ENCODE results near the gene RGSL1. TPM values are rescaled to one million over a fixed set of nuclear protein-coding genes. Genes with fewer than 3 reads are reported as not detected.

The RGSL1 gene
- total and polyA plus RNA-seq, 2 donors (not counting 1 experiment from before 2014, with no cell fraction given), result not detected

- Histone ChIP-seq H3K36me3 (ENCODE audit: control insufficient read depth, insufficient read depth, low read length) (no peaks in the 10 kb centered on the region), H3K4me1 (ENCODE audit: control insufficient read depth, extremely low read depth, insufficient read depth, low read length) (no peaks in the 10 kb centered on the region), H4K20me1 (ENCODE audit: control insufficient read depth, extremely low read depth, insufficient read depth, low read length) (no peaks in the 10 kb centered on the region), H3K27me3 (ENCODE audit: control insufficient read depth, insufficient read depth, low read length) (no peaks in the 10 kb centered on the region), H3K9ac (ENCODE audit: insufficient read depth, low read length) (no peak overlapping the region), H3K4me2 (ENCODE audit: extremely low read depth, insufficient read depth, low read length) (no peak overlapping the region), H3K27ac (ENCODE audit: insufficient read depth, low read length) (no peak overlapping the region), H3K4me3 (replicated peaks in 1 of 4; ENCODE audit: control extremely low read depth in 1 of 4, insufficient read depth in 1 of 4, low read depth in 3 of 4, low read length in 4 of 4) (no peak overlapping the region), H2AFZ (ENCODE audit: low read length) (no peak overlapping the region), H3K79me2 (ENCODE audit: control insufficient read depth, insufficient read depth, low read length) (no peaks in the 10 kb centered on the region), H3K9me3 (ENCODE audit: control insufficient read depth, insufficient read depth, low read depth, low read length) (no peaks in the 10 kb centered on the region)
- no peak for DNase-seq (ENCODE audit: low read depth in 2 of 2)
- TF ChIP-seq EZH2 (IDR thresholded peaks at IDR 0.05; ENCODE audit: low read length, missing control alignments), result no peak
- TF ChIP-seq CTCF (conservative IDR thresholded peaks at IDR 0.05 in 1 of 2, IDR thresholded peaks at IDR 0.05 in 1 of 2; ENCODE audit: low read depth in 1 of 2, low read length in 2 of 2), result no peak
These were observed 23.2 kb upstream of the RGSL1 start for GRCh38 chr1:182426442-182427430.

- no peak overlapping the region for H3K4me2 ChIP-seq (ENCODE audit: extremely low read depth, insufficient read depth, low read length)
- no peak for DNase-seq (ENCODE audit: low read depth in 2 of 2)
- H2AFZ ChIP-seq (ENCODE audit: low read length), result no peak overlapping the region
- no peaks in the 10 kb centered on the region for H3K9me3 ChIP-seq (ENCODE audit: control insufficient read depth, insufficient read depth, low read depth, low read length)
- H3K9ac ChIP-seq (ENCODE audit: insufficient read depth, low read length), result no peak overlapping the region
- no peaks in the 10 kb centered on the region for H3K36me3 ChIP-seq (ENCODE audit: control insufficient read depth, insufficient read depth, low read length)
- no peak overlapping the region for H3K27ac ChIP-seq (ENCODE audit: insufficient read depth, low read length)
- H3K4me3 ChIP-seq (replicated peaks in 1 of 4; ENCODE audit: control extremely low read depth in 1 of 4, insufficient read depth in 1 of 4, low read depth in 3 of 4, low read length in 4 of 4), result no peak overlapping the region
- no peaks in the 10 kb centered on the region for H3K27me3 ChIP-seq (ENCODE audit: control insufficient read depth, insufficient read depth, low read length)
- no peaks in the 10 kb centered on the region for H3K79me2 ChIP-seq (ENCODE audit: control insufficient read depth, insufficient read depth, low read length)
- no peaks in the 10 kb centered on the region for H4K20me1 ChIP-seq (ENCODE audit: control insufficient read depth, extremely low read depth, insufficient read depth, low read length)
- TF ChIP-seq EZH2 (IDR thresholded peaks at IDR 0.05; ENCODE audit: low read length, missing control alignments) (no peak), CTCF (conservative IDR thresholded peaks at IDR 0.05 in 1 of 2, IDR thresholded peaks at IDR 0.05 in 1 of 2; ENCODE audit: low read depth in 1 of 2, low read length in 2 of 2) (no peak)
- no peaks in the 10 kb centered on the region for H3K4me1 ChIP-seq (ENCODE audit: control insufficient read depth, extremely low read depth, insufficient read depth, low read length)
These were observed 21.9 kb upstream of the RGSL1 start for GRCh38 chr1:182428043-182428442.

GRCh38 chr1:182430263-182431068, 19.5 kb upstream of the RGSL1 start:
- Histone ChIP-seq H3K4me3 (replicated peaks in 1 of 4; ENCODE audit: control extremely low read depth in 1 of 4, insufficient read depth in 1 of 4, low read depth in 3 of 4, low read length in 4 of 4) (no peak overlapping the region), H3K27ac (ENCODE audit: insufficient read depth, low read length) (no peak overlapping the region), H3K9me3 (ENCODE audit: control insufficient read depth, insufficient read depth, low read depth, low read length) (no peaks in the 10 kb centered on the region), H3K9ac (ENCODE audit: insufficient read depth, low read length) (no peak overlapping the region), H3K27me3 (ENCODE audit: control insufficient read depth, insufficient read depth, low read length) (no peaks in the 10 kb centered on the region), H3K79me2 (ENCODE audit: control insufficient read depth, insufficient read depth, low read length) (no peaks in the 10 kb centered on the region), H3K36me3 (ENCODE audit: control insufficient read depth, insufficient read depth, low read length) (no peaks in the 10 kb centered on the region), H2AFZ (ENCODE audit: low read length) (no peak overlapping the region), H3K4me1 (ENCODE audit: control insufficient read depth, extremely low read depth, insufficient read depth, low read length) (no peaks in the 10 kb centered on the region), H4K20me1 (ENCODE audit: control insufficient read depth, extremely low read depth, insufficient read depth, low read length) (no peaks in the 10 kb centered on the region), H3K4me2 (ENCODE audit: extremely low read depth, insufficient read depth, low read length) (no peak overlapping the region)
- TF ChIP-seq CTCF (conservative IDR thresholded peaks at IDR 0.05 in 1 of 2, IDR thresholded peaks at IDR 0.05 in 1 of 2; ENCODE audit: low read depth in 1 of 2, low read length in 2 of 2), result no peak
- TF ChIP-seq EZH2 (IDR thresholded peaks at IDR 0.05; ENCODE audit: low read length, missing control alignments), result no peak
- peak in 1 of 2 donors; percentile 12 for DNase-seq (ENCODE audit: low read depth in 2 of 2)

All from fibroblast of lung (primary cell).